NCI-H2196 (cell line): ENCODE data around the gene EP400.
"Not testable (repeated sequence)": the region's sequence is repeated elsewhere in the genome, so short reads cannot be mapped to it uniquely, and the experiment has no call there.

Experiments used
- DNase-seq: peaks from one replicate; lab custom pipeline; 2025; ENCODE audit not compliant: unreplicated experiment; lab: John Stamatoyannopoulos, UW

The EP400 gene

DNA sequence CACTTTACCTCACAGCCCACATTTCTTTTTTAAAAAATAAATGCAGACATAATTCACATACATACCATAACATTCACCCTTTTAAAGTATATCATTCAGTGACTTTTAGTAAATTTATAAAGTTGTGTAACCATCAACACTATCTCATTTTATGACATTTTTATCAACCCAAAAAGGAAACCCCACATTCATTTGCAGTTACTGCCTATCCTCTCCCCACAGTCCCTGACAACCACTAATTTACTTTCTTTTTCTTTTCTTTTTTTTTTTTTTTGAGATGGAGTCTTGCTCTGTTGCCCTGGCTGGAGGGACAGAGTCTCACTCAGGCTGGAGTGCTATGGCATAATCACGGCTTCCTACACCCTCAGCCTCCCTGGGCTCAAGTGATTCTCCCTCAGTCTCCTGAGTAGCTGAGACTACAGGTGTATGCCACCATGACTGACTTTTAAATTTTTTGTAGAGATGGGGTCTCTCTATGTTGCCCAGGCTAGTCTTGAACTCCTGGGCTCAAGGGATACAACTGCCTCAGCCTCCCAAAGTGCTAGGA is 1.5 kb upstream of the EP400 start:
- no peak for DNase-seq

DNA sequence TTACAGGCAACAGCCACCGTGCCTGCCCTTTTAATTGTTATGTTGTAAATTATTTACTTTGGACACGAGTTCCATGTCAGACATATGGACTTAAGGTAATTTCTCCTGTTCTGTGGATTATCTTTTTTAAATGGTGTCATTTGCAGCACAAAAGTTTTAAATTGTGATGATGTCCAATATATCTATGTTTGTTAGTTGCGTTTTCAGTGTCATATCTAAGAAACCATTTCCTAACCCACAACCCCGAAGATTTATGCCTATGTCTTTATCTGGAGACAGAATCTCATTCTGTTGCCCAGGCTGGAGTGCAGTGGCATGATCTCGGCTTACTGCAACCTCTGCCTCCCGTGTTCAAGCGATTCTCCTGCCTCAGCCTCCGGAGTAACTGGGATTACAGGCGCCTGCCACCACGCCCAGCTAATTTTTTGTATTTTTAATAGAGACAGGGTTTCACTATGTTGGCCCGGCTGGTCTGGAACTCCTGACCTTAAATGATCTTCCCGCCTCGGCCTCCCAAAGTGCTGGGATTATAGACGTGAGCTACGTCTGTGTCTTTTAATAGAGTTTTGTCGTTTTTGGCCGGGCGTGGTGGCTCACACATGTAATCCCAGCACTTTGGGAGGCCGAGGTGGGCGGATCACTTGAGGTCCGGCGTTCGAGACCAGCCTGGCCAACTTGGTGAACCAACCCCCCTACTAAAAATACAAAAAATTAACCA is 870 bp upstream of the EP400 start:
- not testable (repeated sequence) for DNase-seq

DNA sequence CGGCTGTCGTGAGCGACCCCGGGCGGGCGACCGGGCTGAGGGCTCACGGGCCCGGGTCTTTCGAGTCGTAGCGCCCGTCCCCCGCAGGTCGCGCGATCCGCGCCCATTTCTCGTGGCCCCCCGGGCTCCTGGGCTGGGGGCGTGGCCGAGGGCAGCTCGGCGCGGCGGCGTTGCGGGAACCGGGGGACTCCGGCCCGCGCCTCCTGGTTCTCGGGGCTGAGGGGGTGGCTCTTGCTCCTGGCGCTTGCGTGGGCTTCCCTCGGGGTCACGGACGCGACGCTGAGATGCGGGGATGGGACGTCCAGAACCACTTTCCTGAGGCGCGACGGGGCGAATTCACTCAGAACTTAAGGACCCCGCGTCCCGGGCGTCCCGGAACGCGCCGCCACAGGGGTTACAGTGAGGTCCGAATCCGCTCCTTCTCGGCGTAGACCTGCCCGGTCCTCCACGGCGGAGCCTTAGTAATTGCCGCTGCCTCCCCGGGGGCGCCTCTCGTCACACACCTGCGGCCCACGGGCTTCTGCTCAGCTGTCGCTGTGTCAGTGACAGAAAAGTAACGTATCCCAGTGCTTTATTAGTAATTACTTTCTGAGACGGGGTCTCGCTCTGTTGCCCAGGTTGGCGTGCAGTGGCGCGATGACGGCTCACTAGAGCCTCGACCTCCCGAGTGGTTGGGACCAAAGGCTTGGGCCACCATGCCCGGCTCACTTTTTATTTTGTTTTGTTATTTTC is 606 bp downstream of the EP400 start:
- DNase-seq, result no peak

DNA sequence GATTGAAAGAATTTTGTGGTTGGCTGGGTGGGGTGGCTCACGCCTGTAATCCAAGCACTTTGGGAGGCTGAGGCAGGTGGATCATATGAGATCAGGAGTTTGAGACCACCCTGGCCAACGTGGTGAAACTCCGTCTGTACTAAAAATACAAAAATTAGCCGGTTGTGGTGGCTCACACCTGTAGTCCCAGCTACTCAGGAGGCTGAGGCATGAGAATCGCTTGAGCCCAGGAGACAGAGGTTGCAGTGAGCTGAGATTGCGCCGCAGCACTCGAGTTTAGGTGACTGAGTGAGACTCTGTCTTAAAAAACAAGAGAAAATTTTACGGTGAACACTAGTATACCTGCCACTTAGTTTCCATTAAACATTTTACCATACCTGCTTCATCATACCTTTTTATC is 4.1 kb downstream of the EP400 start:
- DNase-seq, result not testable (repeated sequence)

DNA sequence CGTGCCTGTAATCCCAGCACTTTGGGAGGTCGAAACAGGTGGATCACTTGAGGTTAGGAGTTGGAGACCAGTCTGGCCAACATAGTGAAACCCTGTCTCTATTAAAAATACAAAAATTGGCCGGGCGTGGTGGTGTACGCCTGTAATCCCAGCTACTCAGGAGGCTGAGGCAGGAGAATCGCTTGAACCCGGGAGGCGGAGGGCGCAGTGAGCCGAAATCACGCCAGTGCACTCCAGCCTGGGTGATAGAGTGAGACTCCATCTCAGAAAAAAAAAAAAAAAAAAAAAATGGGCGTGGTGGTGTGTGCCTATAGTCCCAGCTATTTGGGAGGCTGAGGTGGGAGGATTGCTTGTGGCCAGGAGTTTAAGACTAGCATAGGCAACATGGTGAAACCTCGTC is 4.7 kb downstream of the EP400 start:
- DNase-seq, result not testable (repeated sequence)

DNA sequence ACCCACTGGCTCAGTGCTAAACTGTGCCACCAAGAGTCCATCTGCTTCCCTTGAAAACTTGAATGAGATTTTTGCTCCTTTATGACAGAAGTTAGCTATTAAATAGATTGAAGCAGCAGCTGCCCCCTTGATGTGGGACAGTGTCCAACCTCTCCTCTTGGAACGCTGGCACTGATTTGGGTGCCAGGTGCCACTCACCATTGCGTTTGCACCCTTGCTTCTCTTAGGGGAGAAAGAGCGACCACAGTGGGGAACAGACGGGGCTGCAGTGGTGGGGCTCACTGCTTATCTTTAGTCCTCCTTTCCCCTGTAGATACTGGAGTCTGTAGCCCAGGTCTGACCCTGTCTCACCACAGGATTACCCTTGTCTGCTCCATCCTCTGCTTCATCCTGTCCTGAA is 9.4 kb downstream of the EP400 start:
- no peak for DNase-seq

DNA sequence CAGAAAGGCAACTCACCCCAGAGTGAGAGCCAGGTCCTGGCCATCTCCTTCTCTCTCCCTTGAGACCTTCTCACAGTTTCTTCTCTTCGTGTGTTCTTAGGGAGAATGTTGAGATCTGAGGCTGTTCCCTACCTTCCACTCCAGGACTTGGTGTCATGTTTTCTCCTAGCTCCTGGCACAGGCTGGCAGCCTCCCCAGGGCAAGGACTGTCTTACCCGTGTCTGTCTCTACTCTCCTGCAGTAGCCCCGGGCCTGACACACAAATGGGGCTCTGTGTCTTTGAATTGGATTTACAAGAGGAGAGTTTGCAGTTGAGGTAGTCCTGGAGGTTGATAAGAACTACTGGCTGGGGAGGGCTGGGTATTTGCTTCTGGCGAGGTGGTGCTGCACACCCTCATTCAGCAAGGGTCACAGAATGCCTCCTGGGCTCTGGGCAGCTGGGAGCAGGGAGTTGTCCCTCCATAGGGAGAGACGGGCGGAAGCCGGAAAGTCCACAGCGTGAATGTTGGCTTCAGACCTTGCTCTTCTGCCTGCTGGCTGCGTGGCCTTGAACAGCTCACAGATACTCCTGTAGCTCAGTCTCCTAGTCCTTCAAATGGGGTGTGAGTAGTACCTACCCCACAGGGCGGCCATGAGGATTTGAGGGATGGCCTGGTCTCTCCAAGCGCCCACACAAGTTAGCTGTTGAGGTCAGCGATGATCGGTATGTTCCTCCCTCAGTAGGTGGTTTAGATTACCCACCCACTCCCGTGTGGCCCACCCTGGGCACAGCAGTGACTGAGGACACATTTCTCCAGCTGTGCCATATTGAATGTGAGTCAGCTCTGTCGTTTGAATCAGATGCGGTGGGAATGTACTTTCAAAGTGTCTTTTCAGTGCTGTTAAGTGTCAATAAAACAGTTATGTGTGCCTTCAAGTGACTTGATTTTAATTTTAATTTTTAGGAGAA is 10.2 kb downstream of the EP400 start:
- DNase-seq, result no peak

DNA sequence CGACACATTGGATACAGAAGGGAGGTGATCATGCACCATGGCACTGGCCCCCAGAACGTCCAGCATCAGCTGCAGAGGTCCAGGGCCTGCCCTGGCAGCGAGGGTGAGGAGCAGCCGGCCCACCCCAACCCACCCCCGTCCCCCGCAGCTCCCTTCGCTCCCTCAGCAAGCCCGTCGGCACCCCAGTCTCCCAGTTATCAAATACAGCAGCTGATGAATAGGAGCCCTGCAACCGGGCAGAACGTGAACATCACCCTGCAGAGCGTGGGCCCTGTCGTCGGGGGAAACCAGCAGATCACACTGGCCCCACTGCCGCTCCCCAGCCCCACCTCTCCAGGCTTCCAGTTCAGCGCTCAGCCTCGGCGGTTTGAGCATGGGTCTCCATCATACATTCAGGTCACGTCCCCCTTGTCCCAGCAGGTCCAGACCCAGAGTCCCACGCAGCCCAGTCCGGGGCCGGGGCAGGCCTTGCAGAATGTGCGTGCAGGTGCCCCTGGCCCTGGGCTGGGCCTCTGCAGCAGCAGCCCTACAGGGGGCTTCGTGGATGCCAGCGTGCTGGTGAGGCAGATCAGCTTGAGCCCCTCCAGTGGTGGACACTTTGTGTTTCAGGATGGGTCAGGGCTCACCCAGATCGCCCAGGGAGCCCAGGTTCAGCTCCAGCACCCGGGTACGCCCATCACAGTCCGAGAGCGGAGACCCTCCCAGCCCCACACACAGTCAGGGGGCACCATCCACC is 11.0 kb downstream of the EP400 start:
- DNase-seq, result not testable (repeated sequence)

DNA sequence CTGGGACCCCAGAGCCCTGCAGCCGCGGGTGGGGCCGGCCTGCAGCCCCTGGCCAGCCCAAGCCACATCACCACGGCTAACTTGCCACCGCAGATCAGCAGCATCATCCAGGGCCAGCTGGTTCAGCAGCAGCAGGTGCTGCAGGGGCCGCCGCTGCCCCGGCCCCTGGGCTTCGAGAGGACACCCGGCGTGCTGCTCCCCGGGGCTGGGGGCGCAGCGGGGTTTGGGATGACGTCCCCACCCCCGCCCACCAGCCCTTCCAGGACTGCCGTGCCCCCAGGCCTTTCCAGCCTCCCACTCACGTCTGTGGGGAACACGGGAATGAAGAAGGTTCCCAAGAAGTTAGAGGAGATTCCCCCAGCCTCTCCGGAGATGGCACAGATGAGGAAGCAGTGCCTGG is 11.6 kb downstream of the EP400 start:
- DNase-seq, result not testable (repeated sequence)

DNA sequence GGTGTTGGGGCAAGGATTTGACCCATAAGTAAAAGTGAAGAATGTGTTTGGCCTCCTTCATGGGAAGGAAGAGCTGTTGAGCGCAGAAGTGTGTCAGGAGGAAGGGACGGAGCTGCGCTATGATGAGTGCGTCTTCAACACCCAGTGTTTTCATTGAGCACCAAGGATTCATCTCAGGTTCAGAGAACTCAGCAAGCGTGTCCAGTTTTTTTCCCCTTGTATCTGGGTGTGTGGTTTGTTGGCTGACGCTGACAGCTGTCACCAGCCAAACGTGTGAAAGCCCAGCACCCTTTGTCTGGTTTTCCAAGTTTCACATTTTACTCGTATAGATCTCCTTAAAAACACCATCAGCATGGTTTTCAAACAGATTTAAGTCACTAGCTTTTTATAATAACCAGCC is 12.3 kb downstream of the EP400 start:
- no peak for DNase-seq

DNA sequence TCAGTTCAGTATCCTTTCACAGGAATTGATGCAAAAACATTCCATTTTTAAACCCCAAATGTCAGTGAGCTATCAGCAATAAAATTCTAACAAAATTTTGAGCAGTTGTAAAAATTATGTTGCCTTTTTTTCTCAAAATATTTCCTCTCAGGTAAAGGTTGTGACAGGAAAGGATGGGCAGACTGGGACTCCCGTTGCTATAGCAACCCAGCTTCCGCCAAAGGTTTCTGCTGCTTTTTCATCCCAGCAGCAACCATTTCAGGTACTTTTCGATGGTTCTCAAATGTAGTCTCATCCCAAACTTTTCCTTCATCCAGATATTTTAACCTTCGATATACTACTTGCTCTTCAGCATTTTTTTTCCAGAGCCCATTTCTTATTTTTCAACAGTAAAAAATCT is 13.6 kb downstream of the EP400 start:
- DNase-seq, result no peak

DNA sequence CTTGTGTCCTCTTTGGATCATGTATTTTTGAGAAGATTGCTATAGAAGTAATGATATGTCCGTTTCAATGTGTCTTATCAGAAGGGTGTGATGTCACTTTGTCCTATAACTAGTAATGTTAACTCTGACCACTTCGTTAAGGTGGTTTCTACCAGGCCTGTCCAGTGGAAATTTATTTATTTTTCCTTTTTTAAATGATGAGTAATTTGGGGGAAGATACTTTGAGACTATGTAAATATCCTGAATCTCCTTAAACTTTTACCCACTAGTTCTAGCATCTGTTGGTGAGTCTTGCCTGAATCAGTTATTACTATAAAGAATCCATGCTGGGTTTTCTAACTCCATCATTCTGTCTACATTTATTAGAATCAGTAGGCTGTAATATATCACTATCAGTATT is 15.3 kb downstream of the EP400 start:
- no peak for DNase-seq

DNA sequence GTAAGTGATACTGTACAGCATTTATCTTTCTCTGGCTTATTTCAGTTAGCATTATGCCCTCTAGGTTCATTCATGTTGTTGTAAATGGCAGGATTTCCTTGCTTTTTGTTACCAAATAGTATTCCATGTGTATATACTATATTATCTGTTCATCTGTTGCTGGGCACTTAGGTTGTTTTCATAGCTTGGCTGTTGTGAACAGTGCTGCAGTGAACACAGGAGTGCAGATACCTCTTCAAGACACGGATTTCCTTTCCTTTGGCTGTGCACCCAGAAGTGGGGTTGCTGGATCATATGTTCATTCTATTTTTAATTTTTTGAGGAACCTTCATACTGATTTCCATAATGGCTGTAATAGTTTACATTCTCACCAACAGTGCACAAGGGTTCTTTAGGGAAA is 21.5 kb downstream of the EP400 start:
- no peak for DNase-seq

DNA sequence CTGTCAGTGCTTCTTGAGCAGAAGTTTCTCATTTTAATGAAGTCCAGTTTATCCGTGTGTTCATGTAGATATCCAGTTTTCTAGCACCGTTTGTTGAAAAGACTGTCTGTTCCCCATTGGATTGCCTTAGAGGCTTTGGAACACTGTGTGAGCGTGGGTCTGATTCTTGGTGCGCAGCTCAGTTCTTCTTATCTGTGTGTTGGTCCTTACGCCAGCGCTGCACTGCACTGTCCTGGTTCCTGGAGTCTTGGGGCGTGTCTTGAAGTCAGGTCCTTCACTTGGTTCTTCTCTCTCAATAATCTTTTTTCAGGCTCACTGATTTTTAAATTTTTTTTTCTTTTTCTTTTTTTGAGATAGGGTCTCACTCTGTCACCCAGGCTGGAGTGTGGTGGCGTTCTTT is 25.5 kb downstream of the EP400 start:
- no peak for DNase-seq

DNA sequence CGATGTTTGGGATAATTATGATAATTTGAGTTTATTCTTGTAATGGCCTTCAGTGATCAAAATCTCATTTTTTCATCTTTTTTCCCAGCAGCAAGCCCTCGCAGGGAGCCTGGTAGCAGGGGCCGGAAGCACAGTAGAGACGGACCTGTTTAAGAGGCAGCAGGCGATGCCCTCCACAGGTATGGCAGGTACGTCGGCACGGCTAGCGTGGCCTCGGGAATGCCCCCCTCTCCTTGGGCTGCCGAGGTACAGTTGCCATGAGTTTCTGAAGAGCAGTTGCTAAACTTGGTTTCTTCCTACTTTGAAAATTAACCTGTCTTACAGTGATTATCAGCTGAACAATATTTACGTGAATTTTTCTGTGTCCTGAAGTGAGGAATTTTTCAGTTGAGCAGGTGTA is 29.9 kb downstream of the EP400 start:
- no peak for DNase-seq

DNA sequence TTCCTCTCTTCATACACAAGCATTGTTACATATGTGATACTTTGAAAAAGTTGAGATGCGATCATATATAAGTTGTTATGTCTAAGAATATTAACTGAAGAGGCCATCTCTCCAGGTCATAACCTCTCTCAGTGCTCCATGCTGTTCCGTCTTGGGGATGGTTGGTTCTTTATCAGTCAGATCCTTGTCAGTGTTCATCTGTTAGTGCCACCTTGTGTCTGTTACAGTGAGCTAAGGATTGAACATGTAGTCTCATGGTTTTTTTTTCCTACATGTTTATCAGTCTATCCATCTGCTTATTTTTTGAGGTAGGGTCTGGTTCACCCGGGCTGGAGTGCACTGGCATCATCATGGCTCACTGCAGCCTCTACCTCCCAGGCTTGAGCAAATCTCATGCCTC is 30.5 kb downstream of the EP400 start:
- DNase-seq, result no peak

DNA sequence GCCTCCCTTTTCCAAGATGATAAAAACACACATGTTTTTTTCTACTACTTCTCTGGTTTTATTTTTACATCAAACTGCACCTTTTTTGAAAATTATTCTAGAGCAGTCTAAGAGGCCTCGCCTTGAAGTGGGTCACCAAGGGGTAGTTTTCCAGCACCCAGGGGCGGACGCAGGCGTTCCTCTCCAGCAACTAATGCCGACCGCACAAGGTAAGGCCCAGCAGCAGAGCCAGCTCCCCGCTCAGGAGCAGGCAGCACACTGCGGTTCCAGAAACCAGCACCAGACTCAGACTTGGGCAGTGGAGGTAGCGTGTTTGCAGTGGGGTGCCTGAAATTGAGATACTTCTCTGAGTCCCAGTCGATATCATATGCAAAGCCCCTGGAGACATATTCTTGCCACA is 31.6 kb downstream of the EP400 start:
- DNase-seq, result no peak

DNA sequence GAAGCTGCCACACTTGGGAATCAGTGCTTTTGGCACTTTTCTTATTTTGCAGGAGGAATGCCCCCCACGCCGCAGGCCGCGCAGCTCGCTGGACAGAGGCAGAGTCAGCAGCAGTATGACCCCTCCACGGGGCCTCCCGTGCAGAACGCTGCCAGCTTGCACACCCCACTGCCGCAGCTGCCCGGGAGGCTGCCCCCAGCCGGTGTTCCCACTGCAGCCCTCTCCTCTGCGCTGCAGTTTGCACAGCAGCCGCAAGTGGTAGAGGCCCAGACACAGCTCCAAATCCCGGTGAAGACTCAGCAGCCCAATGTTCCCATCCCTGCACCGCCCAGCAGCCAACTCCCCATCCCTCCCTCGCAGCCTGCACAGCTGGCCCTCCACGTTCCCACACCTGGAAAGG is 32.3 kb downstream of the EP400 start:
- DNase-seq, result no peak

DNA sequence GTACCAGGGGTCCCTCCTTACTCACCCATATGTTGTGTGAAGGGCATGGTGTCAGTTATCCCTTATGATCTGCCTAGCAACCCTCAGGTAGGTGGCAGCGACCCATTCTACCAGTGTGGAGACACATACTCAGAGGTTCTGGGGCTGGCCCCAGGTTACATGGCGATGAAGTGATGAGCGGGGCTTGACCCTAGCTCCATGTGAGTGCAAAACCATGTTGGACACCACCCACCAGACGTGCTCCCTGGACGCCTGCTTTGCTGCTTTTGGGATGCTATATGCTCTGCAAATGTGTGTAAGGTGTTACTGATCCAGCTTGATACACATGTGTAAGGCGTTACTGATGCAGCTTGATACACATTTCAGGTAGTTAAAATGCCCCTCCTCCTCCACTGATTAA is 33.3 kb downstream of the EP400 start:
- DNase-seq, result no peak

DNA sequence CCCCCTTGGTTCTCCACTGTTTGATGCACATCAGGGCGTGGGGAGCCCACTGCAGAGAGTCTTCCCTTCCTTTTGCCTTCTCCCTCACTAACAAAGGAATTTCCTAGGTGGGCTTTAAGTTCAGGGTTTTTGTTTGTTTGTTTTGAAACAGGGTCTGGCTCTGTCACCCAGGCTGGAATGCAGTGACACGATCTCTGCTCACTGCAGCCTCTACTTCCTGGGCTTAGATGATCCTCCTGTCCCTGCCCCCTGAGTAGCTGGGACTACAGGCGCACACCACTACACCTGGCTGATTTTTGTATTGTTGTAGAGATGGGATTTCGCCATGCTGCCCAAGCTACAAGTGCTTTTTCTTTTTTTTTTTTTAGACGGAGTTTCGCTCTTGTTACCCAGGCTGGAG is 33.8 kb downstream of the EP400 start:
- DNase-seq, result no peak

DNA sequence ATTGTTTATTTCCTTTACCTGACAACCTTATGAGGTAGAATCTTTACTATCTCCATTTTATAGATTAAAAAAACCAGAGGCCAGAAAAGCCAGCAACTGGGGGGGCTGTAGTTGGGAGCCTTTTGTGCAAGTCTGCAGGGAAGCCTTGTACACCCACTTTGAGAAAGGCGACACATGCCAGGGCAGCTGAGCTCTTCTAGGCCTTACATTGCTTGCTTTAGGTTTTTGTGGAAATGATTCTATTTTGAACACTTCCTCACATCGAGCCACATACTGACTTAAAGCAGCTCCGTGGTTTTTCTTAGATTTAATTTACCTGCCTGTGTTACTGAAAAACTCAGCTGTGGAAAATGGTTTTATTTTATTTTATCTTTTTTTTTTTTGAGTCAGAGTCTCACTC is 34.6 kb downstream of the EP400 start:
- DNase-seq, result no peak
